ENCODE measurements around the gene MED13.
A peak's percentile ranks its signal among the peaks of the same experiment; 100 is the strongest.

The MED13 gene

GRCh38 chr17:62064791-62065563 lies at the start of gene MED13:
Gene MED13, minus strand, starts transcription at chr17:62065278. Its CDS starts 73 bp downstream, at chr17:62065205.
- DNase-seq: peak; percentile 23

- peak; percentile 63 for DNase-seq
These were observed 47.2 kb upstream of the MED13 start for GRCh38 chr17:62112229-62112628.

- DNase-seq: peak; percentile 63
These were observed 46.6 kb upstream of the MED13 start for GRCh38 chr17:62111562-62112171.

GRCh38 chr17:62110923-62111484 lies 45.9 kb upstream of the MED13 start:
- DNase-seq: no peak

GRCh38 chr17:62109924-62110323 lies 44.8 kb upstream of the MED13 start:
- no peak for DNase-seq

GRCh38 chr17:62109378-62109902 lies 44.4 kb upstream of the MED13 start:
- peak; percentile 65 for DNase-seq

- DNase-seq: no peak
These were observed 40.8 kb upstream of the MED13 start for GRCh38 chr17:62105861-62106260.

- no peak for DNase-seq
These were observed 40.3 kb upstream of the MED13 start for GRCh38 chr17:62105357-62105756.

- DNase-seq: no peak
These were observed 36.4 kb upstream of the MED13 start for GRCh38 chr17:62101515-62101914.

GRCh38 chr17:62101090-62101489 lies 36.0 kb upstream of the MED13 start:
- no peak for DNase-seq

GRCh38 chr17:62100055-62100454 lies 35.0 kb upstream of the MED13 start:
- DNase-seq: no peak

GRCh38 chr17:62099532-62099931 lies 34.5 kb upstream of the MED13 start:
- no peak for DNase-seq

GRCh38 chr17:62098623-62099231 lies 33.6 kb upstream of the MED13 start:
- no peak for DNase-seq

GRCh38 chr17:62096401-62096670 lies 31.3 kb upstream of the MED13 start:
- DNase-seq: no peak

- DNase-seq: no peak
These were observed 29.1 kb upstream of the MED13 start for GRCh38 chr17:62094175-62094574.

GRCh38 chr17:62093188-62094155 lies 28.4 kb upstream of the MED13 start:
- DNase-seq: no peak

GRCh38 chr17:62092784-62093183 lies 27.7 kb upstream of the MED13 start:
- DNase-seq: no peak

GRCh38 chr17:62091804-62092203 lies 26.7 kb upstream of the MED13 start:
- DNase-seq: no peak

- DNase-seq: no peak
These were observed 25.8 kb upstream of the MED13 start for GRCh38 chr17:62090868-62091267.

GRCh38 chr17:62090021-62090824 lies 25.1 kb upstream of the MED13 start:
- DNase-seq: no peak

- no peak for DNase-seq
These were observed 24.3 kb upstream of the MED13 start for GRCh38 chr17:62089334-62089733.

- DNase-seq: no peak
These were observed 21.7 kb upstream of the MED13 start for GRCh38 chr17:62086737-62087136.

Measured in DMS79 treated with DMSO at 0.1 percent for 48 hours (cell line).